ENCODE measurements around the gene HNF4A.

DNA sequence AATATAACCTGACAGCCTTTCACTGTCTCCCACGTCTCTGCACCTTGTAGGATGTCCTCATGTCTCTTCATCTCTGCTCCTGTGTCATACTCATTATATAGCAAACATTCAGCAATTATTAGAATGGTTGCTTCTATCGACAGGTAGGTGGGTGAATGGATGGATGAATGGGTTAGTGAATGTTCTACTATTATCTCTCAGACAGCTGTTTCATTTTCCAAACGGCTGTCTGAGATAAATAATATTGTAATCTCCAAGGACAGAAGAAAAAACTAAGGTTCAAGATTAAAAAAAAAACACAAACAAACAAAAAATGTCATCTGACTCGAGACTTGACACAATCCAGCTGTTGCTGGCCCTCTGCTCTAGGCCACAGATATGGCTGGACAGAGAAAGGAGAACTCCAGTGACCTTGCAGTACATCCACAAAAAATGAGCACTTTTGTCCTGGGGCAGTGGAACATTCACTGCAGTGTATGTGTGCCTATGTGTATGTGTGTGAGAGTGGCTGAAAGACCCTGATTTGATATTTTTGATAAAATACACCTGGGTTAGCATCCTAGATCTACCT lies 2.1 kb downstream of the HNF4A start:
- TF ChIP-seq CTCF (IDR thresholded peaks at IDR 0.05) (no peak), EZH2 (IDR thresholded peaks at IDR 0.05; ENCODE audit: borderline replicate concordance, insufficient read depth, low read depth, low read length, poor library complexity, severe bottlenecking) (no peak)

Measured in B cell (primary cell).